CD4-positive, alpha-beta memory T cell (primary cell): ENCODE measurements around the gene PAM16. TPM values are rescaled to one million over a fixed set of nuclear protein-coding genes. Genes with fewer than 3 reads are reported as not detected.

ENCODE experiments used
- CTCF ChIA-PET: fragments of 350-600 bp; sonication (Branson Sonifier 250); formaldehyde crosslinking; loops from one replicate; lab custom pipeline; 2021; ENCODE audit warnings: inconsistent platforms; ENCODE audit not compliant: partially characterized antibody; lab: Charles Lee
- POLR2A ChIA-PET: fragments of 350-600 bp; sonication (Branson Sonifier 250); formaldehyde crosslinking; loops from one replicate; lab custom pipeline; 2021; ENCODE audit not compliant: partially characterized antibody; lab: Charles Lee
- DNase-seq, 5 donors: peaks; one replicate each; pipeline versions ENCODE4 v3.0.0 to v3.0.0-alpha.2; 2020 to 2022; ENCODE audit warnings: mixed read lengths in 1 of 5
- H3K27ac ChIP-seq: one replicate; pipeline ENCODE4 v1.7.0; 2013; ENCODE audit warnings: low read depth, low read length
- H3K27me3 ChIP-seq: 2 replicates; pipeline ENCODE4 v1.7.0; 2013; ENCODE audit warnings: mild to moderate bottlenecking, low read length, moderate library complexity; ENCODE audit not compliant: insufficient read depth
- H3K36me3 ChIP-seq: 2 replicates; pipeline ENCODE4 v1.7.0; 2013; ENCODE audit warnings: mild to moderate bottlenecking, low read length, moderate library complexity; ENCODE audit not compliant: insufficient read depth
- H3K4me1 ChIP-seq: 2 replicates; pipeline ENCODE4 v1.7.0; 2013; ENCODE audit warnings: mild to moderate bottlenecking, low read length, moderate library complexity; ENCODE audit not compliant: insufficient read depth
- H3K4me3 ChIP-seq, 2 donors: one replicate each; pipeline ENCODE4 v1.7.0; 2013; ENCODE audit warnings: low read length in 2 of 2, mild to moderate bottlenecking in 1 of 2
- H3K9me3 ChIP-seq, 2 donors: one replicate each; pipeline ENCODE4 v1.7.0; 2013; ENCODE audit warnings: low read length in 2 of 2, control low read depth in 1 of 2; ENCODE audit not compliant: control insufficient read depth in 1 of 2
- H3K27ac Mint-ChIP-seq, 7 donors: one replicate each; pipeline ENCODE4 v1.8.0; 2020 to 2021; ENCODE audit warnings: mixed read lengths in 7 of 7, mild to moderate bottlenecking in 6 of 7, inconsistent platforms in 3 of 7, moderate library complexity in 3 of 7
- H3K27me3 Mint-ChIP-seq, 2 donors: one replicate each; pipeline ENCODE4 v1.8.0; 2020 to 2021; ENCODE audit warnings: mixed read lengths in 2 of 2
- H3K36me3 Mint-ChIP-seq, 2 donors: one replicate each; pipeline ENCODE4 v1.8.0; 2020 to 2021; ENCODE audit warnings: mixed read lengths in 2 of 2, inconsistent platforms in 1 of 2, mild to moderate bottlenecking in 1 of 2
- H3K4me1 Mint-ChIP-seq, 4 donors: one replicate each; pipeline ENCODE4 v1.8.0; 2020 to 2021; ENCODE audit warnings: mixed read lengths in 4 of 4, mild to moderate bottlenecking in 1 of 4
- H3K4me3 Mint-ChIP-seq, 8 donors: one replicate each; pipeline ENCODE4 v1.8.0; 2020 to 2021; ENCODE audit warnings: mixed read lengths in 8 of 8, mild to moderate bottlenecking in 7 of 8, moderate library complexity in 6 of 8, inconsistent platforms in 3 of 8
- H3K9me3 Mint-ChIP-seq, 8 donors: one replicate each; pipeline ENCODE4 v1.8.0; 2020 to 2021; ENCODE audit warnings: mixed read lengths in 8 of 8, mild to moderate bottlenecking in 5 of 8, inconsistent platforms in 3 of 8, moderate library complexity in 1 of 8
- intact Hi-C: fragments of 100-400 bp; cut with micrococcal nuclease; formaldehyde crosslinking; loops from one replicate; pipeline ENCODE4 v1.15.1; 2023
- polyA plus RNA-seq, 2 donors: library from polyadenylated mRNA; unstranded; fragments of 300-500 nt; fragmentation: Illumina TruSeq; gene quantifications; one replicate each; pipeline ENCODE4 v1.2.3, GENCODE V29; 2021
- total RNA-seq, 2 experiments: library from RNA; stranded (reverse); gene quantifications; one replicate each; pipeline ENCODE4 v1.2.3, GENCODE V29; 2021

PAM16 gene
- total and polyA plus RNA-seq, 4 experiments from 2014 or later: 34.6 to 54.8 (median 36.7) TPM

- ChIA-PET CTCF (interaction anchor here (0.9 to 13.3 kb wide), 11 partner anchors 9 to 390 kb away, joined by 3 to 161 read pairs (median 5); no protein-coding TSS in a partner anchor), POLR2A (interaction anchor here (0.6 to 1.7 kb wide), 4 partner anchors 18 to 73 kb away, joined by 3 to 5 read pairs (median 5); no protein-coding TSS in a partner anchor)
- Histone ChIP-seq H3K27ac (no peak overlapping the region), H3K4me3 (no peak overlapping the region), H3K4me1 (peaks cover 9% of the 10 kb centered on the region), H3K9me3 (no peaks in the 10 kb centered on the region), H3K27me3 (no peaks in the 10 kb centered on the region), H3K36me3 (no peaks in the 10 kb centered on the region)
- H3K36me3 Mint-ChIP-seq: no peaks in the 10 kb centered on the region
- H3K27me3 Mint-ChIP-seq: no peaks in the 10 kb centered on the region
- peak overlapping the region in 1 of 8 donors; percentile 50 for H3K4me3 Mint-ChIP-seq
- intact Hi-C loops: no loop called here
- H3K9me3 Mint-ChIP-seq: no peaks in the 10 kb centered on the region
- DNase-seq: no peak
- H3K4me1 Mint-ChIP-seq: peaks cover 0 to 5% (median 1%) of the 10 kb centered on the region in 4 donors
- H3K27ac Mint-ChIP-seq: peak overlapping the region in 1 of 7 donors; percentile 44
Observed at GRCh38 chr16:4328782-4329775, 22.0 kb downstream of the PAM16 start.

DNA sequence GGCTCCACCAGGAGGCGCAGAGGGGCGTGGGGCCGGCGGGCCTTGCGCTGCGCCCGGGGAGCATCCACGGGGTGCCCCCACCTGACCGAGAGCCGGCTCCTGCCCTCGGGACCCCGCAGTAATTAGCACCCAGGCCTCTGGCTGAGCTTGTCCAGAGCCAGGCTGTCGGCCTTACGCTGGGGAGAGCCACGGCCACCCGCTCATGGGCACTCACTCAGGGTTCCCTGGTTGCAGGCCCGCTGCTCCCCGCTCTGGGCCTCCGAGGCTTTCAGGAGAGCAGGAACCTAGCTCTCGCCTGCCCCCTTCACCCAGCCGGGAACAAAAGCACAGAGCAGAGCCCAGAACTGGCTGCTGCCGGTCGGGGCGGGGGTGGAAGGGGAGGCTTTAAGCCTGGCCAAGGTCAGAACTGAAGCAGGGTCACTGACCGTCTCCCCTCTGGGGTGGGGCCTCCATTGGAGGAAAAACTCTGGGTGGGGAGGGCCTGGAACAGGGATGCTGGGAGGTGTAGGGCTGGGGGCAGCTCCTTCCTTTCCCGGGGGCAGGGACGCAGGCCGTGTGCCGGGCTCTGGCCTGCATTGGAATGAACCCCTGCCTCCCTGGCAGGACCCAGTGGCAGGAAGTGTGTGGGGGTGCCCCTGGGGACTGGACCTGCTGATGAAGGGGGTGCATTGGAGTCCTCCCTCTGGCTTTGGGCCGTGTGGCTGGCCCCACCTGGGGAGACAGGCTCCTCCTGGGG is 22.9 kb downstream of the PAM16 start:
- H3K27ac ChIP-seq: no peak overlapping the region
- peak overlapping the region in 7 of 8 donors; percentile 6 to 59 (median 43) for H3K4me3 Mint-ChIP-seq
- H3K4me1 ChIP-seq: peaks cover 9% of the 10 kb centered on the region
- H3K36me3 ChIP-seq: no peaks in the 10 kb centered on the region
- CTCF ChIA-PET: interaction anchor here (1.2 to 13.3 kb wide), 3 partner anchors 19 to 345 kb away, joined by 5 to 161 read pairs (median 53); no protein-coding TSS in a partner anchor
- peak; percentile 41 to 60 (median 43) for DNase-seq
- H3K9me3 ChIP-seq: no peaks in the 10 kb centered on the region
- H3K27me3 ChIP-seq: no peaks in the 10 kb centered on the region
- H3K36me3 Mint-ChIP-seq: no peaks in the 10 kb centered on the region
- H3K9me3 Mint-ChIP-seq: no peaks in the 10 kb centered on the region
- H3K4me1 Mint-ChIP-seq: peaks cover 0 to 5% (median 1%) of the 10 kb centered on the region in 4 donors
- intact Hi-C loops: no loop called here
- POLR2A ChIA-PET: interaction anchor here (1.0 to 1.7 kb wide), 4 partner anchors 17 to 75 kb away, joined by 5 read pairs; no protein-coding TSS in a partner anchor
- H3K4me3 ChIP-seq: peak overlapping the region in 1 of 2 donors; percentile 33
- H3K27ac Mint-ChIP-seq: peak overlapping the region in 1 of 7 donors; percentile 44
- no peaks in the 10 kb centered on the region for H3K27me3 Mint-ChIP-seq

GRCh38 chr16:4327386-4328045 is 23.6 kb downstream of the PAM16 start:
- peak overlapping the region in 1 of 2 donors; percentile 33 for H3K4me3 ChIP-seq
- ChIA-PET POLR2A (interaction anchor here (1.0 to 1.7 kb wide), 4 partner anchors 18 to 74 kb away, joined by 3 to 5 read pairs (median 5); no protein-coding TSS in a partner anchor), CTCF (interaction anchor here (0.8 to 13.3 kb wide), 5 partner anchors 10 to 345 kb away, joined by 3 to 161 read pairs (median 5); no protein-coding TSS in a partner anchor)
- H3K27me3 ChIP-seq: no peaks in the 10 kb centered on the region
- peak overlapping the region in 3 of 8 donors; percentile 6 to 29 (median 20) for H3K4me3 Mint-ChIP-seq
- DNase-seq: peak in 1 of 5 donors; percentile 41
- H3K4me1 Mint-ChIP-seq: peaks cover 0 to 5% (median 1%) of the 10 kb centered on the region in 4 donors
- peaks cover 9% of the 10 kb centered on the region for H3K4me1 ChIP-seq
- intact Hi-C loops: no loop called here
- H3K36me3 ChIP-seq: no peaks in the 10 kb centered on the region
- H3K9me3 Mint-ChIP-seq: no peaks in the 10 kb centered on the region
- H3K36me3 Mint-ChIP-seq: no peaks in the 10 kb centered on the region
- H3K9me3 ChIP-seq: no peaks in the 10 kb centered on the region
- H3K27ac Mint-ChIP-seq: no peak overlapping the region
- no peaks in the 10 kb centered on the region for H3K27me3 Mint-ChIP-seq
- no peak overlapping the region for H3K27ac ChIP-seq

DNA sequence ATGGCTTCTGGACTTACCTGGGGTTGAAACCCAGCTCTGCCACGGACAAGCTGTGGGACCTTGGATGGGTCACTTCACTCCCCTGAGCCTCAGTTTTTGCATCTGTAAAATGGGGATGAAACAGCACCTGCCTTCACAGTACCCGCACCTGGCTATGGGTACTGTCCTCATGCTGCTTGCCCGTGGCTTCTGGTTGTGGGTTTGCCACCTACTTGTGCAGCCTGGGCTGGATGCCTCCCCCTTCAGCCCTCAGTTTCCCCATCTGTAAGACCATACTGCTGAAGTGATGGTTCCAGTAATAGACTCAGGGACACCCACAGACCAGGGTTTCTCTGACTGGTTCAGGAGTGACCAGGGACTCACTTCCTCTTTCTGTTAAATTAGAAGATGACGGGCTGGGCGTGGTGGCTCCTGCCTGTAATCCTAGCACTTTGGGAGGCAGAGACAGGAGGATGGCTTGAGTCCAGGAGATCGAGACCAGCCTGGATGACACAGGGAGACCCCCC is 25.8 kb downstream of the PAM16 start:
- DNase-seq: no peak
- Mint-ChIP-seq H3K27me3 (no peaks in the 10 kb centered on the region), H3K4me1 (peaks cover 0 to 5% (median 1%) of the 10 kb centered on the region in 4 donors), H3K36me3 (no peaks in the 10 kb centered on the region), H3K27ac (no peak overlapping the region), H3K9me3 (no peaks in the 10 kb centered on the region), H3K4me3 (no peak overlapping the region)
- no peaks in the 10 kb centered on the region for H3K9me3 ChIP-seq
- H3K36me3 ChIP-seq: no peaks in the 10 kb centered on the region
- CTCF ChIA-PET: interaction anchor here (1.4 to 13.3 kb wide), 3 partner anchors 16 to 42 kb away, joined by 5 to 161 read pairs (median 53); no protein-coding TSS in a partner anchor
- peaks cover 9% of the 10 kb centered on the region for H3K4me1 ChIP-seq
- no peak overlapping the region for H3K4me3 ChIP-seq
- H3K27ac ChIP-seq: no peak overlapping the region
- H3K27me3 ChIP-seq: no peaks in the 10 kb centered on the region
- POLR2A ChIA-PET: no interaction called here
- intact Hi-C loops: no loop called here

DNA sequence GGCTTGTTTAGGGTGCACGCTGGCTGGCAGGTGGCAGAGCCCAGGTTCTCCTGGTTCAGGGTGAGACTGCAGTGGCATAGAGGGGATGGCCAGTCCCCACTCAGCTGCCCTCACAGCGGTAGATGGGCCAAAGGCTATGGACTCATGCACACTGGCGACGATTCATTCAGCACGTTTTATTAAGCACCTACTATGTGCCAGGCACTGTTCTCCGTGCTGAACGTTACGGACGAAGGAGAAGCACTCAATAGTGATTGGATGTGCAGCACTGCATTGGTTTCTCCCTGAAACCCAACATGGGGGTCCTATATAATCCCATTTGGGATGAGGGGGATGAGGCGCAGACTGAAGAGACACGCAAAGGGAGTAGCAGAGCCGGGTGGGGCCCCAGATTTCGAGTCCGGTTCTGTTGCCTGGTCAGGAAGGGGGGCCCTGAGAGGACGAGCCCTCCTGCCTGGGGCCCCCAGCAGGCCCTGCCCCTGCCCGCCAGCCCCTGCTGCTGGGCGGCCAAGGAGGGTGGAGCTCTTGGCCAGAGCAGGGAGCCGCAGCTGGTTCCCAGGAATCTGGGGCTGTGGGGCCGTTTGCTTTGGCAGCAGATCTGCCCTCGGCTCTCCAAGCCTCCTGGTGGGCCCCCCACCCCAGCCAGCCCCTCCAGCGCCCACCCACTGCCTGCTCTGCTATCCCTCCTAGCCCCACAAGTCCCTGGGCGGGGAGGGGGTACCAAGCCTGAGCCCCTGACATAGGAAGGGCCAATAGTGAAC is 26.4 kb downstream of the PAM16 start:
- Mint-ChIP-seq H3K4me3 (no peak overlapping the region), H3K27me3 (no peaks in the 10 kb centered on the region), H3K9me3 (no peaks in the 10 kb centered on the region), H3K4me1 (peaks cover 0 to 3% (median 1%) of the 10 kb centered on the region in 4 donors), H3K36me3 (no peaks in the 10 kb centered on the region), H3K27ac (peak overlapping the region in 1 of 7 donors; percentile 63)
- Histone ChIP-seq H3K27ac (no peak overlapping the region), H3K4me1 (peaks cover 9% of the 10 kb centered on the region), H3K27me3 (no peaks in the 10 kb centered on the region), H3K4me3 (no peak overlapping the region), H3K9me3 (no peaks in the 10 kb centered on the region), H3K36me3 (no peaks in the 10 kb centered on the region)
- no peak for DNase-seq
- ChIA-PET POLR2A (interaction anchor here (0.5 kb wide), 1 partner anchor 861 kb away, joined by 3 read pairs; no protein-coding TSS in a partner anchor), CTCF (interaction anchor here (13.3 kb wide), 1 partner anchor 36 kb away, joined by 161 read pairs; no protein-coding TSS in a partner anchor)
- intact Hi-C loops: no loop called here
